ENCODE results near the gene SIGLEC14. TPM values are rescaled to one million over a fixed set of nuclear protein-coding genes. Genes with fewer than 3 reads are reported as not detected.

Gene SIGLEC14
- total and polyA plus RNA-seq, 7 donors = 0.55 to 10.2 (median 5.4) TPM; not detected in 1

DNA sequence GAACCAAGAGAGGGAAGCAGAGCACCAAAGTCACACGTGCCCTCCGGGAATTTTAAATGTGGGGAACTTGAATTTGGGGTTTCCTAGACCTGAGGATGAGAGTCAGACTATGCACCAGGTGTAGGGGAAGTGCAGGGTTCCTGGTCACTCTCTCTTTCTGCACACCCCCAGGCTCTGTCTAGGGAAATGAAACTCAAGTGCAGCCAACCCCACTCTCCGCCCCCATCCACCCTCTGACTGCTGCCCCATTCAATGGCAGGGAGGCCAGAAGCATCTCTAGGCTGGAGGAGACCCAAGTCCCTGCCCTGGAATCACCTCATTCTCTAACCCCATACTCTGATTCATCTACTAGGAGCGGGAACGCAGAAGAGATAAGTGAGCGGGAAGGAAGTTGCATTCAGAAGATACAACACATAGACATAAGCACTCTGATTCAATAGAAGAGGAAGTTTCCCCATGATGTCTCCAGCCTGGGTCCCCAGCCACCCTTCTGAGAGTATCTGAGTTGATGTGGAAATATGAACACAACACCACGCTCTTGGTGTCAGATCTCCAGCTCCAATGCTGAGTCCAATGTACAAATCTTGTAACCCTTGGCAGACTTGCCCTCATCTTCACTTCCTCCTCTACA, 4.7 kb upstream of the SIGLEC14 start:
- H3K27ac ChIP-seq = no peak overlapping the region
- no peak for DNase-seq
- TF ChIP-seq, protein P1, sequence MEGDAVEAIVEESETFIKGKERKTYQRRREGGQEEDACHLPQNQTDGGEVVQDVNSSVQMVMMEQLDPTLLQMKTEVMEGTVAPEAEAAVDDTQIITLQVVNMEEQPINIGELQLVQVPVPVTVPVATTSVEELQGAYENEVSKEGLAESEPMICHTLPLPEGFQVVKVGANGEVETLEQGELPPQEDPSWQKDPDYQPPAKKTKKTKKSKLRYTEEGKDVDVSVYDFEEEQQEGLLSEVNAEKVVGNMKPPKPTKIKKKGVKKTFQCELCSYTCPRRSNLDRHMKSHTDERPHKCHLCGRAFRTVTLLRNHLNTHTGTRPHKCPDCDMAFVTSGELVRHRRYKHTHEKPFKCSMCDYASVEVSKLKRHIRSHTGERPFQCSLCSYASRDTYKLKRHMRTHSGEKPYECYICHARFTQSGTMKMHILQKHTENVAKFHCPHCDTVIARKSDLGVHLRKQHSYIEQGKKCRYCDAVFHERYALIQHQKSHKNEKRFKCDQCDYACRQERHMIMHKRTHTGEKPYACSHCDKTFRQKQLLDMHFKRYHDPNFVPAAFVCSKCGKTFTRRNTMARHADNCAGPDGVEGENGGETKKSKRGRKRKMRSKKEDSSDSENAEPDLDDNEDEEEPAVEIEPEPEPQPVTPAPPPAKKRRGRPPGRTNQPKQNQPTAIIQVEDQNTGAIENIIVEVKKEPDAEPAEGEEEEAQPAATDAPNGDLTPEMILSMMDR (IDR thresholded peaks at IDR 0.05) = no peak
- TF ChIP-seq POLR2AphosphoS5 (IDR thresholded peaks at IDR 0.05) (no peak), EP300 (IDR thresholded peaks at IDR 0.05) (no peak), POLR2A (IDR thresholded peaks at IDR 0.05) (no peak)
- H3K9me3 ChIP-seq = no peaks in the 10 kb centered on the region
- no peak overlapping the region for H3K4me3 ChIP-seq
- intact Hi-C loops (cut with DNase I) = no loop called here
- H3K27me3 ChIP-seq = peaks cover 0 to 11% (median 0%) of the 10 kb centered on the region in 3 donors
- H3K36me3 ChIP-seq = no peaks in the 10 kb centered on the region
- H3K4me1 ChIP-seq = no peaks in the 10 kb centered on the region
- WGBS, 2 donors = 70 to 78% methylated on average over 7 of the region's 7 CpGs

- WGBS, 2 donors = 89 to 93% methylated on average over 6 of the region's 6 CpGs
- no peak for DNase-seq
- Histone ChIP-seq H3K27me3 (peaks cover 0 to 23% (median 12%) of the 10 kb centered on the region in 3 donors), H3K4me1 (no peaks in the 10 kb centered on the region), H3K36me3 (no peaks in the 10 kb centered on the region), H3K9me3 (no peaks in the 10 kb centered on the region), H3K4me3 (no peak overlapping the region), H3K27ac (no peak overlapping the region)
- intact Hi-C loops (cut with DNase I) = no loop called here
- TF ChIP-seq POLR2AphosphoS5 (IDR thresholded peaks at IDR 0.05) = no peak
- no peak for TF ChIP-seq EP300 (IDR thresholded peaks at IDR 0.05)
- no peak for TF ChIP-seq POLR2A (IDR thresholded peaks at IDR 0.05)
- TF ChIP-seq, protein P1 (IDR thresholded peaks at IDR 0.05) = no peak
Measured at GRCh38 chr19:51647318-51647717, 693 bp upstream of the SIGLEC14 start.

DNA sequence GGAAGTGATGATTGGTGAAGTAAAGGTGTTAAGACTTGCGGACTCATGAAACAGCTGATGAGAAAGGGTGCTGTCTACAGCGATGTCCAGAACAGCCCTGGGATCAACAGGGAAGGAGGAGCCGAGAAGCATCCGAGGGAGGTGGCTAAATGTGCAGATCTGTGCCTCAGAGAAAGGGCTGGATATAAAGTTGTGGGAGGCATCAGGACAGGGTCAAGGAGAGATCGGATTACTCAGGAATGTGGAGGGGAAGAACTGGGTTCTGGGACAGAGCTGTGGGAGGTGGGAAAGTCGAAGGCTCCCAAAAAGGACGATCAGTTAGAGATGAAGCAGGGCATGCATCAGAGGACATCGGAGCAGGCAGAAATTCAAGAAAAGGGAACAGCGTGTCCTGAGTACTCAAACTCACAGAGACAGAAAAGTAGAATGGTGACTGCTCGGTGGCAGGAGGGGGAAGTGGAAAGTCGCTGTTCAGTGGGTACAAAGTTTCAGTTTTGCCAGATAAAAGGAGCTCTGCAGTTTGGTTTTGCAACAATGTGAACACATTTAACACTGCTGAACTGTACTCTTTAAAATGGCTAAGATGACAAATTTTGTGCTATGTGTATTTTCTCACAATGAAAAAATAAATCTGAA, 1.9 kb downstream of the SIGLEC14 start:
- H3K36me3 ChIP-seq = no peaks in the 10 kb centered on the region
- no peak overlapping the region for H3K27ac ChIP-seq
- intact Hi-C loops (cut with DNase I) = no loop called here
- H3K4me1 ChIP-seq = no peaks in the 10 kb centered on the region
- no peak for DNase-seq
- TF ChIP-seq, protein P1 (IDR thresholded peaks at IDR 0.05) = no peak
- no peak for TF ChIP-seq POLR2A (IDR thresholded peaks at IDR 0.05)
- no peak for TF ChIP-seq EP300 (IDR thresholded peaks at IDR 0.05)
- TF ChIP-seq POLR2AphosphoS5 (IDR thresholded peaks at IDR 0.05) = no peak
- H3K9me3 ChIP-seq = no peaks in the 10 kb centered on the region
- peaks cover 0 to 20% (median 12%) of the 10 kb centered on the region in 3 donors for H3K27me3 ChIP-seq
- peak overlapping the region in 2 of 4 donors; percentile 0 to 5 for H3K4me3 ChIP-seq
- WGBS, 2 donors = 39 to 48% methylated on average over 11 of the region's 11 CpGs

GRCh38 chr19:51641648-51642047, 5.0 kb downstream of the SIGLEC14 start:
- H3K36me3 ChIP-seq = no peaks in the 10 kb centered on the region
- no peaks in the 10 kb centered on the region for H3K4me1 ChIP-seq
- no peak overlapping the region for H3K4me3 ChIP-seq

More at GRCh38 chr19:51641648-51642047, 5.0 kb downstream of the SIGLEC14 start:
- H3K27ac ChIP-seq = no peak overlapping the region
- intact Hi-C loops (cut with DNase I) = no loop called here
- no peak for DNase-seq
- peaks cover 0 to 24% (median 12%) of the 10 kb centered on the region in 3 donors for H3K27me3 ChIP-seq
- TF ChIP-seq POLR2AphosphoS5 (IDR thresholded peaks at IDR 0.05) (no peak), POLR2A (IDR thresholded peaks at IDR 0.05) (no peak), EP300 (IDR thresholded peaks at IDR 0.05) (no peak)
- TF ChIP-seq, protein P1 (IDR thresholded peaks at IDR 0.05) = no peak
- H3K9me3 ChIP-seq = peaks cover 0 to 3% (median 0%) of the 10 kb centered on the region in 4 donors

Measured in sigmoid colon (tissue), 7 donors.